ES-I3 (cell line): Measurements from ENCODE around the gene MISP3.

Experiments
- H3K36me3 ChIP-seq: 2 replicates; pipeline ENCODE4 v1.6.1; 2013; ENCODE audit warnings: mild to moderate bottlenecking, low read length, control low read depth, moderate library complexity; ENCODE audit not compliant: insufficient read depth
- H3K4me1 ChIP-seq: 2 replicates; pipeline ENCODE4 v1.6.1; 2013; ENCODE audit warnings: mild to moderate bottlenecking, control low read depth, low read length; ENCODE audit not compliant: insufficient read depth
- H3K9ac ChIP-seq: 2 replicates; pipeline ENCODE4 v1.6.1; 2013; ENCODE audit warnings: low read depth, mild to moderate bottlenecking, low read length, moderate library complexity
- H3K9me3 ChIP-seq: 2 replicates; pipeline ENCODE4 v1.6.1; 2013; ENCODE audit warnings: mild to moderate bottlenecking, low read length, moderate library complexity; ENCODE audit not compliant: control insufficient read depth, insufficient read depth

The MISP3 gene

DNA sequence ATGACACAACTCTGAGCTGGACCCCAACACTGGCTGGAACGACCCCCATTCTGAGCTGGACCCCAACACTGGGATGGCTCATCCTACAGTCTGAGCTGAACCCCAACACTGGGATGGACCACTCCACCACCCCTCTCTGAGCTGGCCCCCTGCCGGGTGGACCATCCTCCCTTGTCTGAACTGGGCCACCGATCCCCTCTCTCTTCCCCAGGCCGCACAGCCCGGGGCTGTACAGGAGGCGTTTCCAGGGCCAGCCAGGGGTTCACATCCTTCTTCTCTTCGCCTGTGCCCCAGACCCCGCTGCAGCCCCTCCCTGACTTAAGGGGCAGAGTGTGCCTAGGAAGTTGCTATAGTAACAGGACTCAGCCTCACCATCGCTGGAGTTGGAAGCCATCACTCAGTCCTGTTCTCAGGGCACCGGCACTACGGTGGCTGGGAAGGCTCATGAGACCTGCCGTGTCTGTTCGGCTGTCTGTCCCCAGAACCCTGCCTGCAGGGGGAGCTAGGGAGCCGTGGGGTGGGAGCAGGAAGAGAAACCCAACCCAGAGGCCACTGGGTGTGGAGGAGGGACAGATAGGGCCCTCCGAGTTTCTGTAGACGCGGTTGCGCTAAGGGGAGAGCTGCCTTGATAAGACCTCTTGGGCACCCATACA lies 41.3 kb downstream of the MISP3 start:
- H3K36me3 ChIP-seq = no peaks in the 10 kb centered on the region
- H3K9me3 ChIP-seq = no peaks in the 10 kb centered on the region
- H3K9ac ChIP-seq = 0 out of 2 replicates have a peak overlapping the region, but pooled peaks have one; percentile 2
- peaks cover 16% of the 10 kb centered on the region for H3K4me1 ChIP-seq

DNA sequence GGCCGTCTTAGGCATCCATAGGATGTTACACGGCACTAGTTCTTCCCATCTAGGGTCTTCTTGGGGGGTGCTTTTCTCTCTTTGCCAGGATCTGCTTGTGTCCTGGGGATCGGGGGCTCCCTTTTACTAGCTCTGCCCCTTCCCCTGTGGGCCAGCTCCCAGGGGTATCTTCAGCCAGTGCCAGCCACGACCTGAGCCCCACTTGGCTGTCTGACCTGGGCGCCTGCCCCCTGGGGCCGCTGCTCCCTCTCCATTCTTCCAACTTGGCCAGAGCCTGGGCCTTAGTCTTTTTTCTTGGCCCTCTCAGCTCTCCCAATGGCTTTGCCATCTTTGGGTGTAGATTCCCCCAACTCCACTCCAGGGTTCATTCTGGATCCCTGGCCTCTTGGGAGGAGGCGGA lies 41.9 kb downstream of the MISP3 start:
- H3K9me3 ChIP-seq = no peaks in the 10 kb centered on the region
- H3K4me1 ChIP-seq = peaks cover 16% of the 10 kb centered on the region
- H3K9ac ChIP-seq = no peak overlapping the region
- H3K36me3 ChIP-seq = no peaks in the 10 kb centered on the region

DNA sequence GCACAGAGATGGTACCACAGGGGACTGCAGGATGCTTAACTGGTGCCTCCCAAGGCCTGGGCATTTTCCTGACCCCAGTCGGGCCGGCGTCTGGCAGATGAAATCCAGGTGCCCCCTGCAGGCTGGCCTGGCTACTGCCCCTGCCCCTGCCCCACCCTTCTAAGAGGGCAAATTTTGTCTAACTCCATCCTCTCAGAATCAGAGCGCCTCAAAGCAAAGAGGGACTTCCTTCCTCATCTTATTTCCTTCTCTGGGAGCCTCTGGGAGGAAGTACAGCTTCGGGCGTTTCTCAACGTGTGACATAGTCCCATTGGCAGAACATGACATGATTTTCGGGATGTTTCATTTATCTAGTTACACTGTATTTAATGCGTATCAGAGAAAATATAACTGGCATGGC lies 42.3 kb downstream of the MISP3 start:
- Histone ChIP-seq H3K9me3 (no peaks in the 10 kb centered on the region), H3K4me1 (peaks cover 16% of the 10 kb centered on the region), H3K9ac (no peak overlapping the region), H3K36me3 (no peaks in the 10 kb centered on the region)

DNA sequence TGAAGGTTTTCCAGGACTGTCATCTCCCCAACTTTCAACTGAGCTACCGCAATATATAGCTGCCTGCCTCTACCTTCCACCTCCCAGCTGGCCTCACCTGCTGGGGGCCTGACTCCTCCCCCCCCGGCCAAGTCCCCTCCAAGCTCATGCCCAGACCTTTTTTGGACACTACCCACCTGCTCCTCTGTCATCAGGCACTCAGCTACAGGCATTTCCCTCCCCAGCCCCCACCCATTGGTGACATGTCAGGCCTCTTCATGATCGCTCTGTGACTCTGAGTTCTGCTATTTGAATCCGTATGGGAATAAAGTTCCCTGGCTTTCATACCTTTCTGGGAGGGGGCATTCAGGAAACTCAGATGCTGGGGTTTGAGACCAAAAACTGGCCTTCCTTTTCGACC lies 43.2 kb downstream of the MISP3 start:
- no peaks in the 10 kb centered on the region for H3K9me3 ChIP-seq
- peaks cover 16% of the 10 kb centered on the region for H3K4me1 ChIP-seq
- no peak overlapping the region for H3K9ac ChIP-seq
- H3K36me3 ChIP-seq = no peaks in the 10 kb centered on the region

DNA sequence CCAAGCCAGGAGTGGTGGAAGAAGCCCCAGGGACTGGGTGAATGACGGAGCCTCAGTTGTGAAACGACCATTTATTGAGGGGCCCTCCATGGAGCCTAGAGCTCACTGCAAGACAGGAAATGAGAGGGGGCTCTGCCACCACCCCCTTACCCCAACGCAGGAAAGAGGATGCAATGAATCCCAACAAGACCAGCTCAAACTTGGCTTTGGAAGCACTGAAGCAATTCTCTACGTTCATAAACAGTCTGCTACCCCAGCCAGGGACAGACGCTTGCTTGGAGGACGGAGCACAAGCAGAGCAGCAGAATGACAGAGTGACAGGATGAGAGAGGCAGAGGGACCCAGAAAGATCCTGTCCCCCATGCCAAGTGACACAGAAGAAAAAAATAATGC lies 43.9 kb downstream of the MISP3 start:
- peak overlapping the region; percentile 61; the same call in 1 of the 2 replicates for H3K9ac ChIP-seq
- H3K4me1 ChIP-seq = peaks cover 16% of the 10 kb centered on the region
- H3K36me3 ChIP-seq = no peaks in the 10 kb centered on the region
- H3K9me3 ChIP-seq = no peaks in the 10 kb centered on the region

DNA sequence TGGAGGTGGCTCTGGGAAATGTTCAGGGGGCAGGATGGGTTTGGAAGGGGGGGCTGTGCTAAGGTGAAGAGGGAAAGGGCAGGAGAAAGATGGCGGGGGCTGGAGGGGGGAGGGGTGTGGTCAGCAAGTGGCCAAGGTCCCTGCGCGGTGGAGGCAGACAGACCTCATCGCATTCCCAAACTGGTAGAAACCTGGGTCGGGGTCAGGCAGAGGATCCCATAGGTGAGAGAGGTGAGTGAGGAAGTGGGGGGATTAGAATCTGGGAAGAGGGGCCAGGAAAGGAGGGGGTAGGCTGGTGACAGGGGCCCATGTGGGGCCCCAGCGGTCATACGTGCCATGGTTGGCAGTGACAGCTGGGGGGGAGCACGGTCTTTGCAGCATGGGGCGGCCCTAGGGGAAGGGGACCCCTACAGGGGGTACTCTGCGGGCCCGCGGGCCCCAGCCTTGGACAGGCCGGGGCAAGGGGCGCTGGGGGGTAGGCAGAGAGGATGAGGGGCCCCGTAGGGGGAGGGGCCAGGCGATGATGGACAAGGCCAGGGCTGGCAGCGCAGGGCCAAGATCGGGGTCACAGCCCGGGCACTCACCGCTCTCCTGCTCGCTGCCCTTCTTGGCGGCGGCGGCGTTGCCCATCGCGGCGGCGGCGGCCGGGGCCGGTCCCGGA lies 44.5 kb downstream of the MISP3 start:
- no peaks in the 10 kb centered on the region for H3K9me3 ChIP-seq
- H3K36me3 ChIP-seq = no peaks in the 10 kb centered on the region
- peaks cover 16% of the 10 kb centered on the region for H3K4me1 ChIP-seq
- H3K9ac ChIP-seq = peak overlapping the region; percentile 61

DNA sequence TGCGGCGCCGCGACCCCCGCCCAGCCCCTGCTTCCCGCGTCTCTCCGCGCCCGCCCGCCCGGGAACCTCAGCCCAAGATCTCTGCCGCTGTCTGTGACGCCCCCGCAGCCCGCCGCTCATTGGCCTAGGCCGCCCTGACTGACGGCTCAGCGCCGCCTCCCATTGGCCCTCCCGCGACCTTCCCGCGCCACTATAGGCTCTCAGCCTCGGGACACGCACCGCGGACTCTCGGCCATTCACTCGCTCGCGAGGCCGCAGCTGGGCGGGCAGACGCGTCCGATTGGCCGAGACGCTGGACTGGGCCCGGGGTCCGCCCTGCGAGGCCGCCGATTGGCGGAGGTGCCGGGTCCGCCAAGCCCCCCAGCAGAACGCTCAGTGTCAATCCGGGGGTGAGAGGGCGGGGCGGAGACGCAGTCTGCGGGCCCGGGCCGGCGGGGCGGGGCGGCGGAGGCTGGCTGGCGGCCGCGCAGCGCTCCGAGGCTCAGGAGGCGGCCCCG lies 45.1 kb downstream of the MISP3 start, which contains the start of gene PRKACA:
Gene PRKACA, minus strand, starts transcription at position 95 of the 497 bp plus-strand sequence. CDS start 215 bp downstream, outside the sequence.
- no peaks in the 10 kb centered on the region for H3K9me3 ChIP-seq
- no peaks in the 10 kb centered on the region for H3K36me3 ChIP-seq
- H3K4me1 ChIP-seq = peaks cover 10% of the 10 kb centered on the region
- H3K9ac ChIP-seq = peak within 1 kb of the TSS; percentile 69

DNA sequence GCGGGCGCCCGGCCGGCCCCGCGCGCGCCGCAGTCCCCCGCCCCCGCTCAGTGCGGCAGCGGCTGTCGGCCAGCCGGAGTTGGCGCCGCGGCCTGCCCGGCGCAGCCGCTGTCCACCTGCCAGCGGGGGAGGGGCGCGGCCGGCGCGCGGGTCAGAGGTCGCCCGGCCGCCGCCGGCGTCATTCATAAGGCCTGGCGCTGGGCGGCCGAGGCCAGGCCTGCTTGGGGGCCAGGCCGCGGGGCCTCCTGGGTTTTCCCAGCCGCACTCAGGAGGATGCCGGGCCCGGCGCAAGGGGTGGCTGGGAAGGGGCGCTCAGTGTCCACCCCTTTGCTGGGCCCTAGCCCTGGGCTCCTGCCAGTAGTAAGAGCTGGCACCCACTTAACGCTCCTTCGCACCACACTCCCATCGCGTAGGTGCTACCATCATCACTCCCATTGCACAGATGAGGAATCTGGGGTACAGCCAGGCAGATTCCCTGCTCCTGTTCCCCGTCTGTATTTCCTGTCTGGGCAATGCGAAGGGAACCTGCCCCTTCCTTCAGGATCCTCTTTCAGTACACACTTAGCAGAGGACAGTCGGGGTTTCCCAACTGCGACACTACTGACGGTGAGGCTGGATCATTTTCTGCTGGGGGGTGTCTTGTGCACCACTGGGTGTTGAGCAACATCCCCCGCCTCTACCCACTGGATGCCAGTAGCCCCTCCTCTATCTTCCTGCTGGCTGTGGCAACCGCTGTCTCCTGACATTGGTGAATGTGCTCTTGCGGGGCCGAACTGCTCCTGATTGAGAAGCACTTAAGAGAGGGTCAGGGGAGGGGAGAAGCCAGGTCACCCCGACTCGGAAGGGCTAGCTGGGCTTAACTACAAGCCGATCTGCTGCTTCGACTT lies 45.8 kb downstream of the MISP3 start:
- peak overlapping the region; percentile 69 for H3K9ac ChIP-seq
- no peaks in the 10 kb centered on the region for H3K36me3 ChIP-seq
- H3K4me1 ChIP-seq = peaks cover 4% of the 10 kb centered on the region; the same call in 1 of the 2 replicates
- H3K9me3 ChIP-seq = no peaks in the 10 kb centered on the region

DNA sequence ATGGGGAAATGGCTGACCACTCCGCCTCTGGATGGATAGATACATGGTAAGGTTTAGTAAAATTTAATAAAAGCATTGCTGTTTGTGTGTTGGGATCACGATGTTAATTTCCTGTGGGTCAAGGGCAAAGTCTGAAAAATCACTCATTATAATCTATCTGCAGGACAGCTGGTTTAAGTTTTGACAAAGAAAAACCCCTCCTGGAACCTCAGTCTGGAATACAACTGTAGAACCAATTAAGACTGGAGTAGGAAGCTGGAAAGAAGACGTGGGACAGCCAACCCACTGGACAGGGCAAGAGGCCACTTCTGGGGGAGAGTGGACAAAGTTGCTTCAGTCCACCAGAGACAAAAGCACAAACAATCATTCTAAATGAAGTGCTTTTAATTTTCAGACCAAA lies 46.6 kb downstream of the MISP3 start:
- Histone ChIP-seq H3K9me3 (no peaks in the 10 kb centered on the region), H3K4me1 (no peaks in the 10 kb centered on the region), H3K36me3 (no peaks in the 10 kb centered on the region), H3K9ac (peak overlapping the region; percentile 69; the same call in 1 of the 2 replicates)

DNA sequence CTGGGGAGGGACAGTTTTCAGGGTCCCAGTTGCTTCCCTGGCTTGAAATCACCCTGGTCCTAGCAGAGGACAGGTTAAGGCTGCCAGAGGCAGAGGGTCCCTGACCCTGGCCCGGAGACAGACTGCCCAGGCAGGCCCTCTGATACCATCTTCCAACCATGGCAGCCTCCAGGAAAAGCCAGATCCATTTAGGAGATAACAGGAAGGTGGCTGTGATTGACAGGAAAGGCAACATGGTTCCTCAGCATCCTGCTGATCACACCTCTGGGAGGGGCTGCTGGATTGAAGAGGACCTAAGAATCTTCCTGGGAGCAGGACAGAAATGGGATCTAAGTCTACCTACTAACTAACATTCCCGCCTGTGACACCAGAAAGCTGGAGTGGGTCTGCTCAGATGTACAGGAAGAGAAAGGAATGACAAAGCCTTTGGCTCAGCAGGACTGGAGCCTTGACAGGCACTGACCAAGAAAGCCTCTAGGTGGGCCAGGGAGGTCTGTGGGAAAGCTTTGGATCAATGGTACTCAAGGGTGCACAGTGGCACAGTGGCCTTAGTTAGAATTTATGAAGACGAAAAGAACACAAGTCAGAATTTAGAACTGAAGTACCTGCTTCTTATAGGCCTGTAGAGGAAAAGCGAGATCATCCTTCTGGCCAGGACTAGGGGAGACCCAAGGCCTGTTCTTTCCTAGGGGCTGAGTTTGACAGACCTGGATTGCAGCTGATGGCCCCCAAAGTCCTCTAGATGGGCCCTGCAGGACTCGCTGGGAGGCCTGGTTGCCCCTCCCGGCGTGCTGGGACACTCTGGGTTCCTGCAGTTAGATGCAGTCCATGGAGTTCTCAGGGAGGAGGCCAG lies 47.3 kb downstream of the MISP3 start:
- no peaks in the 10 kb centered on the region; the same call in 1 of the 2 replicates for H3K36me3 ChIP-seq
- H3K4me1 ChIP-seq = no peaks in the 10 kb centered on the region
- no peak overlapping the region for H3K9ac ChIP-seq
- no peaks in the 10 kb centered on the region for H3K9me3 ChIP-seq

DNA sequence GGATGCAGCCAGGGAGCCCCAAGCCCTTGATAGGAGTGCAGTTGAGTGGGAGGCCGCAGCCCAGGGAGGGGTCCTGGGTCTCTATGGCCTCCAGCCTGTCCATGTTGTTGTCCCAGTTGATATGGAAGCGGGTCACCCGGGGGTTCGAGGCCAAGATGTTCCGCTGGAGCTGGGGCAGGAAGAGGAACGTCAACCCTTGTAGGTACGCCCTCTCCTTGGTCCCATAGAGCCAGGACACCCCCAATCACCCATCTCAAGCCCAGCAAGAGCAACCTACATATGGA lies 47.9 kb downstream of the MISP3 start:
- no peak overlapping the region for H3K9ac ChIP-seq
- no peaks in the 10 kb centered on the region for H3K9me3 ChIP-seq
- no peaks in the 10 kb centered on the region for H3K4me1 ChIP-seq
- H3K36me3 ChIP-seq = no peaks in the 10 kb centered on the region; the same call in 1 of the 2 replicates

DNA sequence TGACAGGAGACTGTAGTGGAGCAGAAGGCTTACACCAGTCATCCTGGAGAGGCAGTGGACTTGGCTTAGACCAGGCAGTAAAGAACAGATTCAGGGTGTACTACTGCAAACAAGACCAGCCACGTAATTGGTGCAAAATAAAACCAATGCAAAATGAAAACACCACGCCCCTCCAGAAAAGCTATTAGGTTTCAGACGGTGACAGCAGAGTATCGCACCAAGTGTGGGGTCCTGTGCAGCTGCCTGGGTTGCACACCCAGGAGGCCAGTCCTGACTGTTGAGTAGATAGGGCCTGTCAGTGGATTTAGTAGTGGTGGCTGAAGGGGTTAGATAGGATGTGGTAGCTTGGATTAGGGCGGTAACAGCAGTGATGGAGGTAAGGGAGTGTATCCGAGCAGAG lies 50.3 kb downstream of the MISP3 start:
- Histone ChIP-seq H3K9me3 (no peaks in the 10 kb centered on the region), H3K4me1 (no peaks in the 10 kb centered on the region), H3K36me3 (no peaks in the 10 kb centered on the region; the same call in 1 of the 2 replicates), H3K9ac (no peak overlapping the region)
